Naive B cell (primary cell): ENCODE results near the gene GATAD2A. TPM values are rescaled to one million over a fixed set of nuclear protein-coding genes. Genes with fewer than 3 reads are reported as not detected.

Experiments
- ATAC-seq, 2 donors: fragments of 150-1000 bp; cut with Tn5 transposase; 2 replicates each; pipeline ENCODE4 v1.10.0; 2021; ENCODE audit warnings: low read depth in 2 of 2, mild to moderate bottlenecking in 2 of 2, moderate library complexity in 2 of 2
- DNase-seq: peaks from one replicate; pipeline ENCODE4 v3.0.0; 2022
- H3K27ac Mint-ChIP-seq, 6 donors: one replicate each; pipeline ENCODE4 v1.8.0; 2020 to 2022; ENCODE audit warnings: mild to moderate bottlenecking in 6 of 6, mixed read lengths in 6 of 6, moderate library complexity in 5 of 6, inconsistent platforms in 2 of 6
- H3K27me3 Mint-ChIP-seq, 3 donors: one replicate each; pipeline ENCODE4 v1.8.0; 2021 to 2022; ENCODE audit warnings: mixed read lengths in 3 of 3, mild to moderate bottlenecking in 1 of 3
- H3K36me3 Mint-ChIP-seq, 2 donors: one replicate each; pipeline ENCODE4 v1.8.0; 2020 to 2022; ENCODE audit warnings: mixed read lengths in 2 of 2, inconsistent platforms in 1 of 2, mild to moderate bottlenecking in 1 of 2
- H3K4me1 Mint-ChIP-seq, 3 donors: one replicate each; pipeline ENCODE4 v1.8.0; 2020 to 2022; ENCODE audit warnings: mixed read lengths in 3 of 3, inconsistent platforms in 1 of 3, mild to moderate bottlenecking in 1 of 3, moderate library complexity in 1 of 3
- H3K4me3 Mint-ChIP-seq, 8 donors: one replicate each; pipeline ENCODE4 v1.8.0; 2020 to 2022; ENCODE audit warnings: mild to moderate bottlenecking in 8 of 8, mixed read lengths in 8 of 8, moderate library complexity in 8 of 8, inconsistent platforms in 2 of 8
- H3K9me3 Mint-ChIP-seq, 7 donors: one replicate each; pipeline ENCODE4 v1.8.0; 2020 to 2022; ENCODE audit warnings: mixed read lengths in 7 of 7, mild to moderate bottlenecking in 5 of 7, inconsistent platforms in 2 of 7, moderate library complexity in 1 of 7
- polyA plus RNA-seq, 6 donors: library from polyadenylated mRNA; unstranded; fragments of 300-500 nt; fragmentation: Illumina TruSeq; gene quantifications; one replicate each; pipeline ENCODE4 v1.2.3, GENCODE V29; 2021; ENCODE audit warnings: low read depth in 6 of 6

GATAD2A gene
- polyA plus RNA-seq, 6 donors from 2014 or later, result 2.2 to 19.2 (median 10.6) TPM

GRCh38 chr19:19539698-19540063 lies 134.2 kb downstream of the GATAD2A start:
- no peaks in the 10 kb centered on the region for H3K36me3 Mint-ChIP-seq
- ATAC-seq (no peak), DNase-seq (no peak)
- peaks cover 29 to 34% (median 32%) of the 10 kb centered on the region in 3 donors for H3K4me1 Mint-ChIP-seq
- peaks cover 0 to 4% (median 0%) of the 10 kb centered on the region in 7 donors for H3K9me3 Mint-ChIP-seq
- peaks cover 15 to 66% (median 46%) of the 10 kb centered on the region in 3 donors for H3K27me3 Mint-ChIP-seq
- no peak overlapping the region for H3K27ac Mint-ChIP-seq
- H3K4me3 Mint-ChIP-seq, result peak overlapping the region in 6 of 8 donors; percentile 16 to 73 (median 50)

DNA sequence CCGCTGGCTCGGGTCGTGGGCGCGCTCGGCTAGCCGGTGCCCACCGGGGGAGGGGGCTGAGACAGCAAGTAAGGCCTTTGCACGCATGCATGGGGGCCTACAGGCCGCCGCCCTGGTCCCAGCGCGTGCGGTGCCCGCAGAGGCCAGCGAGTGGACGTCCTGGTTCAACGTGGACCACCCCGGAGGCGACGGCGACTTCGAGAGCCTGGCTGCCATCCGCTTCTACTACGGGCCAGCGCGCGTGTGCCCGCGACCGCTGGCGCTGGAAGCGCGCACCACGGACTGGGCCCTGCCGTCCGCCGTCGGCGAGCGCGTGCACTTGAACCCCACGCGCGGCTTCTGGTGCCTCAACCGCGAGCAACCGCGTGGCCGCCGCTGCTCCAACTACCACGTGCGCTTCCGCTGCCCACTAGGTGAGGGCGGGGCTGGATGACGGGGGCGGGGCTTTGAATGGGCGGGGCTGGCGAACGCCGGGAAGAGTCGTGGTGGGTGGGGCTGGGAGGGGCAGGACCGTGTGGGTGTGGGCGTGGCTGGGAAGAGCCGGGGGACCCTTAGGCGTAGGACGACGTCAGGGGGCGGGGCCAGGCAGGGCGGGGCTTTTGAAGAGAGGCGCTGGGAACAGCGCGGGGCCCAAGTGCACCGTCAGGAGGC lies 134.7 kb downstream of the GATAD2A start:
- Mint-ChIP-seq H3K4me3 (peak overlapping the region in 7 of 8 donors; percentile 66 to 89 (median 78)), H3K4me1 (peaks cover 29 to 34% (median 32%) of the 10 kb centered on the region in 3 donors), H3K27me3 (peaks cover 15 to 66% (median 46%) of the 10 kb centered on the region in 3 donors), H3K9me3 (peaks cover 0 to 4% (median 0%) of the 10 kb centered on the region in 7 donors), H3K27ac (no peak overlapping the region), H3K36me3 (no peaks in the 10 kb centered on the region)
- DNase-seq (no peak), ATAC-seq (peak; percentile 22 to 29)

DNA sequence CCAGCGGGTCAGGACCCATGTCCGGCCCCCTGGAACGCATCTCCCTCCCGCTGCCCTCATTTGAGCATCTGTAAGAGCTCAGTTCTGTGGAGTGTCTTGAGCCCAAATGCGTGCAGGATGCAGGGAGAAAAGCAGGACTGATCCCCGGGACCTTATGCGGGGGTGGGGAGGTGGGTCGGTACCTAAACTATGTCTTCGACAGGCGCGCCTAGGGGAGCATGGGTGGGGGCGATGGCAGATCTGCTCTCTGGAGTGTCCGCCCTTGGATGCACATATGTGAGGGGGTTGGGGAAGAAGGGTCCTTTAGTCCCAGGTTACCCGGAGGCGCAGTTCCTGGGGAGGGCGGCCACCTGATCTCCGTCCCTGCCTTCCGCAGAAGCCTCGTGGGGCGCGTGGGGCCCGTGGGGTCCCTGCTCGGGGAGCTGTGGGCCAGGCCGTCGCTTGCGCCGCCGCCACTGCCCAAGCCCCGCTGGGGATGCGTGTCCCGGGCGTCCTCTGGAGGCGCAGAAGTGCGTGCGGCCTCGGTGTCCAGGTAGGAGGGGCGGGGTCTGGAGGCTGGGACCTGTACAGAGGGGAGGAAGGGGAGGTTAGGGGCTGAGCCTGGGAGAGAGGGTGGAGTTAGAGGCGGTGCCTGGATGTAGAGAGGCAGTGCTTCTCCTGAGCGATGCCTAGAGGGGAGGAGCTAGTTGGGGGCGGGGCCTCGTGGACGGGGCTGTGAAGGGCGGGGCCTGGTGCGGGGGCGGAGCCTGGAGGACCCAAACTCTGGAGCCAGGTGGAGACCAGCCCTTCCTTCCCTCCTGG lies 135.4 kb downstream of the GATAD2A start:
- ATAC-seq (peak; percentile 63 to 76), DNase-seq (no peak)
- Mint-ChIP-seq H3K27me3 (peaks cover 15 to 66% (median 46%) of the 10 kb centered on the region in 3 donors), H3K27ac (no peak overlapping the region), H3K4me1 (peaks cover 29 to 34% (median 32%) of the 10 kb centered on the region in 3 donors), H3K36me3 (no peaks in the 10 kb centered on the region), H3K9me3 (peaks cover 0 to 4% (median 0%) of the 10 kb centered on the region in 7 donors), H3K4me3 (peak overlapping the region in 7 of 8 donors; percentile 66 to 89 (median 78))

- peaks cover 26 to 34% (median 32%) of the 10 kb centered on the region in 3 donors for H3K4me1 Mint-ChIP-seq
- DNase-seq (no peak), ATAC-seq (no peak)
- H3K27ac Mint-ChIP-seq, result no peak overlapping the region
- peaks cover 14 to 65% (median 44%) of the 10 kb centered on the region in 3 donors for H3K27me3 Mint-ChIP-seq
- peaks cover 0 to 4% (median 0%) of the 10 kb centered on the region in 7 donors for H3K9me3 Mint-ChIP-seq
- H3K36me3 Mint-ChIP-seq, result no peaks in the 10 kb centered on the region
- H3K4me3 Mint-ChIP-seq, result peak overlapping the region in 6 of 8 donors; percentile 30 to 76 (median 43)
These were observed 136.1 kb downstream of the GATAD2A start for GRCh38 chr19:19541616-19542015.

DNA sequence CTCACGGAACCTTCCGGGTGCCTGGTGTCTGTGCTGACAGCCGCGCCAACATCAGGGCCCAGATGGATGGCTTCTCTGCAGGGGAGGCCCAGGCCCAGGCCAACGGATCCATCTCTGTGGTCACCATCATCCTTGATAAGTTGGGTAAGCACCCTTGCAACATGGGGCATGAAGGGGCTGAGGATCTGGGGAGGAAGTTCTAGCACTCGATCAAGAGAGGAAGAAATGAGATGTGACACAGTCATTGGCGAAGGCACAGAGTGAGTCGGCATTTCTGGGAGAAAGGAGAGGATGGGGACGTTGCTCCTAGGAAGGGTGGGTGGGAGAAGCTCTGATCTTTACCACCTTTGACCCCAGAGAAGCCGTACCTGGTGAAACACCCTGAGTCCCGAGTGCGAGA lies 137.0 kb downstream of the GATAD2A start:
- Mint-ChIP-seq H3K27me3 (peaks cover 11 to 63% (median 38%) of the 10 kb centered on the region in 3 donors), H3K9me3 (peaks cover 0 to 3% (median 0%) of the 10 kb centered on the region in 7 donors), H3K4me3 (peak overlapping the region in 1 of 8 donors; percentile 64)

DNA sequence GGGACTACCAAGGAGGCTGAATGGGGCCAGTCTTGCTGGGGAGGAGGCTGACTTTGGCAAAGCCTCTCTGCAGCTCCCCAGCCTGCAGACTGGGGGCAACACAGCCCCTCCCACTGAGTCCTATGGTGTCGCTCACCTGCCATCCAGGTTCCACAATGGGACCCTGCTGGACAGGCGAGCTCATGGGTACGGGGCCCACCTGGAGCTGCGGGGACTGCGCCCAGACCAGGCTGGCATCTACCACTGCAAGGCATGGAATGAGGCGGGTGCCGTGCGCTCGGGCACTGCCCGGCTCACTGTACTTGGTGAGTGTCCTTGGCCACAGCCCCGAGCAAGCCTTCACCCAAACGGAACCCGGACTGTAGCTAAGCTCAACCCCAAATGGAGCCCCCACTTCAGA lies 137.6 kb downstream of the GATAD2A start:
- peaks cover 22 to 26% (median 26%) of the 10 kb centered on the region in 3 donors for H3K4me1 Mint-ChIP-seq
- peak overlapping the region in 1 of 8 donors; percentile 59 for H3K4me3 Mint-ChIP-seq
- peaks cover 11 to 59% (median 38%) of the 10 kb centered on the region in 3 donors for H3K27me3 Mint-ChIP-seq
- no peak for ATAC-seq
- no peak overlapping the region for H3K27ac Mint-ChIP-seq
- no peaks in the 10 kb centered on the region for H3K36me3 Mint-ChIP-seq
- DNase-seq, result no peak
- H3K9me3 Mint-ChIP-seq, result peaks cover 0 to 2% (median 0%) of the 10 kb centered on the region in 7 donors

More for the DNA sequence above, 137.0 kb downstream of the GATAD2A start:
- no peak for DNase-seq
- ATAC-seq, result no peak
- Mint-ChIP-seq H3K27ac (no peak overlapping the region), H3K4me1 (peaks cover 22 to 30% (median 29%) of the 10 kb centered on the region in 3 donors), H3K36me3 (no peaks in the 10 kb centered on the region)

GRCh38 chr19:19543640-19544039 lies 138.2 kb downstream of the GATAD2A start:
- Mint-ChIP-seq H3K4me1 (peaks cover 19 to 23% (median 23%) of the 10 kb centered on the region in 3 donors), H3K9me3 (peaks cover 0 to 2% (median 0%) of the 10 kb centered on the region in 7 donors), H3K27ac (no peak overlapping the region), H3K27me3 (peaks cover 10 to 58% (median 35%) of the 10 kb centered on the region in 3 donors), H3K36me3 (no peaks in the 10 kb centered on the region), H3K4me3 (no peak overlapping the region)
- ATAC-seq (no peak), DNase-seq (no peak)

DNA sequence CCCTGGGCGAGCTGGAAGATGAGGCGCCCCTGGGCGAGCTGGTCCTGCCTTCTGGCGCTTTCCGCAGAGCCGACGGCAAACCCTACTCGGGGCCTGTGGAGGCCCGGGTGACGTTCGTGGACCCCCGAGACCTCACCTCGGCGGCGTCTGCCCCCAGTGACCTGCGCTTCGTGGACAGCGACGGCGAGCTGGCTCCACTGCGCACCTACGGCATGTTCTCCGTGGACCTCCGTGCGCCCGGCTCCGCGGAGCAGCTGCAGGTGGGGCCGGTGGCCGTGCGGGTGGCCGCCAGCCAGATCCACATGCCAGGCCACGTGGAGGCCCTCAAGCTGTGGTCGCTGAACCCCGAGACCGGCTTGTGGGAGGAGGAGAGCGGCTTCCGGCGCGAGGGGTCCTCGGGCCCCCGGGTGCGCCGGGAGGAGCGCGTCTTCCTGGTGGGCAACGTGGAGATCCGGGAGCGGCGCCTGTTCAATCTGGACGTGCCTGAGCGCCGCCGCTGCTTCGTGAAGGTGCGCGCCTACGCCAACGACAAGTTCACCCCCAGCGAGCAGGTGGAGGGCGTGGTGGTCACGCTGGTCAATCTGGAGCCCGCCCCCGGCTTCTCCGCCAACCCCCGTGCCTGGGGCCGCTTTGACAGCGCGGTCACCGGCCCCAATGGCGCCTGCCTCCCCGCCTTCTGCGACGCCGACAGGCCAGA lies 138.9 kb downstream of the GATAD2A start:
- H3K9me3 Mint-ChIP-seq, result peaks cover 0 to 3% (median 0%) of the 10 kb centered on the region in 7 donors
- H3K27ac Mint-ChIP-seq, result no peak overlapping the region
- ATAC-seq, result no peak
- H3K27me3 Mint-ChIP-seq, result peaks cover 9 to 59% (median 35%) of the 10 kb centered on the region in 3 donors
- H3K4me1 Mint-ChIP-seq, result peaks cover 12 to 18% (median 17%) of the 10 kb centered on the region in 3 donors
- no peak for DNase-seq
- H3K36me3 Mint-ChIP-seq, result no peaks in the 10 kb centered on the region
- no peak overlapping the region for H3K4me3 Mint-ChIP-seq

DNA sequence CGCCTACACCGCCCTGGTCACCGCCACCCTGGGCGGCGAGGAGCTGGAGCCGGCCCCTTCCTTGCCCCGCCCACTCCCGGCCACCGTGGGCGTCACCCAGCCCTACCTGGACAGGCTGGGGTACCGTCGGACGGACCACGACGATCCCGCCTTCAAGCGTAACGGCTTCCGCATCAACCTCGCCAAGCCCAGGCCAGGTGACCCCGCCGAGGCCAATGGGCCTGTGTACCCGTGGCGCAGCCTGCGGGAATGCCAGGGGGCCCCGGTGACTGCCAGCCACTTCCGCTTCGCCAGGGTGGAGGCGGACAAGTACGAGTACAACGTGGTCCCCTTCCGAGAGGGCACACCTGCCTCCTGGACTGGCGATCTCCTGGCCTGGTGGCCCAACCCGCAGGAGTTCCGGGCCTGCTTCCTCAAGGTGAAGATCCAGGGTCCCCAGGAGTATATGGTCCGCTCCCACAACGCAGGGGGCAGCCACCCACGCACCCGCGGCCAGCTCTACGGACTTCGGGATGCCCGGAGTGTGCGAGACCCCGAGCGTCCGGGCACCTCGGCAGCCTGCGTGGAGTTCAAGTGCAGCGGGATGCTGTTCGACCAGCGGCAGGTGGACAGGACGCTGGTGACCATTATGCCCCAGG lies 139.6 kb downstream of the GATAD2A start:
- Mint-ChIP-seq H3K9me3 (peaks cover 0 to 4% (median 0%) of the 10 kb centered on the region in 7 donors), H3K27me3 (peaks cover 9 to 60% (median 37%) of the 10 kb centered on the region in 3 donors), H3K36me3 (no peaks in the 10 kb centered on the region), H3K4me1 (peaks cover 9 to 18% (median 12%) of the 10 kb centered on the region in 3 donors), H3K27ac (no peak overlapping the region), H3K4me3 (no peak overlapping the region)
- DNase-seq (no peak), ATAC-seq (no peak)

DNA sequence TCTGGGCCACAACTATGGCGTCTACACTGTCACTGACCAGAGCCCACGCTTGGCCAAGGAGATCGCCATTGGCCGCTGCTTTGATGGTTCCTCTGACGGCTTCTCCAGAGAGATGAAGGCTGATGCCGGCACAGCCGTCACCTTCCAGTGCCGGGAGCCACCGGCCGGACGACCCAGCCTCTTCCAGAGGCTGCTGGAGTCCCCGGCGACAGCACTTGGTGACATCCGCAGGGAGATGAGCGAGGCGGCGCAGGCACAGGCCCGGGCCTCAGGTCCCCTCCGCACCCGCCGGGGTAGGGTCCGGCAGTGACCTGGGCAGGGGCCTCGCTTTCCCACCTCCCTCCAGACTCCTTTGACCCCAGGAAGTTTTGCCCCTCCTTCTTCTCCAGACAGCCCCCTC lies 140.2 kb downstream of the GATAD2A start:
- Mint-ChIP-seq H3K36me3 (no peaks in the 10 kb centered on the region), H3K27ac (no peak overlapping the region), H3K27me3 (peaks cover 9 to 59% (median 37%) of the 10 kb centered on the region in 3 donors), H3K4me1 (peaks cover 5 to 16% (median 8%) of the 10 kb centered on the region in 3 donors), H3K4me3 (no peak overlapping the region), H3K9me3 (peaks cover 0 to 3% (median 0%) of the 10 kb centered on the region in 7 donors)
- DNase-seq, result no peak
- ATAC-seq, result no peak

GRCh38 chr19:19546751-19547162 lies 141.3 kb downstream of the GATAD2A start:
- ATAC-seq, result no peak
- H3K27ac Mint-ChIP-seq, result no peak overlapping the region

GRCh38 chr19:19547674-19548336 lies 142.3 kb downstream of the GATAD2A start:
- ATAC-seq (no peak), DNase-seq (no peak)
- Mint-ChIP-seq H3K9me3 (peaks cover 0 to 3% (median 0%) of the 10 kb centered on the region in 7 donors), H3K4me3 (no peak overlapping the region), H3K36me3 (no peaks in the 10 kb centered on the region), H3K4me1 (no peaks in the 10 kb centered on the region), H3K27ac (no peak overlapping the region), H3K27me3 (peaks cover 4 to 38% (median 17%) of the 10 kb centered on the region in 3 donors)

More at GRCh38 chr19:19546751-19547162, 141.3 kb downstream of the GATAD2A start:
- peaks cover 9 to 48% (median 27%) of the 10 kb centered on the region in 3 donors for H3K27me3 Mint-ChIP-seq
- peaks cover 0 to 3% (median 0%) of the 10 kb centered on the region in 7 donors for H3K9me3 Mint-ChIP-seq
- no peaks in the 10 kb centered on the region for H3K36me3 Mint-ChIP-seq
- H3K4me1 Mint-ChIP-seq, result peaks cover 0 to 7% (median 0%) of the 10 kb centered on the region in 3 donors
- H3K4me3 Mint-ChIP-seq, result no peak overlapping the region
- no peak for DNase-seq
